AG04450 (cell line): ENCODE data around the gene GMDS. TPM values are rescaled to one million over a fixed set of nuclear protein-coding genes. Genes with fewer than 3 reads are reported as not detected.

ENCODE experiments used
- CTCF ChIA-PET: fragments of 300-600, 350-600 bp; formaldehyde crosslinking; extraction: SDS; loops from one replicate; lab custom pipeline; 2022; ENCODE audit warnings: antibody characterized with exemption, inconsistent platforms; lab: Charles Lee
- POLR2A ChIA-PET: fragments of 350-600 bp; formaldehyde crosslinking; extraction: SDS; loops from one replicate; lab custom pipeline; 2021; ENCODE audit warnings: antibody characterized with exemption, inconsistent platforms; lab: Yijun Ruan, JAX
- DNase-seq: peaks from one replicate; pipeline ENCODE4 v3.0.0-alpha.2; 2011; ENCODE audit warnings: low read depth, low spot score
- H3K27ac ChIP-seq: one replicate; pipeline ENCODE4 v1.5.1; 2012; ENCODE audit warnings: low read depth, low read length, control low read depth
- H3K27me3 ChIP-seq: one replicate; pipeline ENCODE4 v1.6.0; 2012; ENCODE audit warnings: low read length; ENCODE audit not compliant: control insufficient read depth, insufficient read depth
- H3K4me3 ChIP-seq: 2 replicates; pipeline ENCODE4 v1.5.1; 2011; ENCODE audit warnings: mild to moderate bottlenecking, low read depth, low read length, control low read depth
- H3K9me3 ChIP-seq: 2 replicates; pipeline ENCODE4 v1.5.1; 2012; ENCODE audit warnings: low read length; ENCODE audit not compliant: control insufficient read depth, insufficient read depth
- CTCF ChIP-seq: IDR thresholded peaks from 2 replicates; pipeline ENCODE4 v1.5.1; 2011; ENCODE audit warnings: low read depth, low read length, control low read depth, inconsistent platforms
- polyA plus RNA-seq: library from polyadenylated mRNA; depleted of rRNA; stranded (reverse); fragments of >200 nt; gene quantifications from 2 replicates; pipeline ENCODE4 v1.2.3, GENCODE V29; 2011

The GMDS gene
- polyA plus RNA-seq, 1 experiment: 26.4 TPM

- H3K27me3 ChIP-seq: peaks cover 46% of the 10 kb centered on the region
- DNase-seq: peak; percentile 67
- TF ChIP-seq CTCF: no peak
- H3K9me3 ChIP-seq: peaks cover 5% of the 10 kb centered on the region; the same call in 1 of the 2 replicates
- ChIA-PET POLR2A (interaction anchor here (0.7 to 1.1 kb wide), 2 partner anchors 21 to 57 kb away, joined by 3 read pairs; no protein-coding TSS in a partner anchor), CTCF (interaction anchor here (0.5 to 1.2 kb wide), 6 partner anchors 13 to 1024 kb away, joined by 3 to 6 read pairs (median 3); no protein-coding TSS in a partner anchor)
- peak within 1 kb of the TSS; percentile 75 for H3K4me3 ChIP-seq
- peak within 1 kb of the TSS; percentile 73 for H3K27ac ChIP-seq
Measured at GRCh38 chr6:1609648-1610496, 635.5 kb downstream of the GMDS start, which contains the start of gene FOXC1. Gene FOXC1, plus strand, starts transcription at chr6:1609915. Its CDS starts 531 bp downstream, at chr6:1610446.

GRCh38 chr6:1609041-1609647 is 636.3 kb downstream of the GMDS start:
- no peak overlapping the region for H3K27ac ChIP-seq
- ChIA-PET POLR2A (interaction anchor here (0.9 kb wide), 1 partner anchor 11 kb away, joined by 3 read pairs; no protein-coding TSS in a partner anchor), CTCF (no interaction called here)
- H3K9me3 ChIP-seq: peaks cover 2% of the 10 kb centered on the region; the same call in 1 of the 2 replicates
- peak overlapping the region; percentile 55 for H3K4me3 ChIP-seq
- peaks cover 47% of the 10 kb centered on the region for H3K27me3 ChIP-seq
- no peak for TF ChIP-seq CTCF
- DNase-seq: no peak

- Histone ChIP-seq H3K27ac (no peak overlapping the region), H3K4me3 (no peak overlapping the region), H3K27me3 (peaks cover 47% of the 10 kb centered on the region), H3K9me3 (no peaks in the 10 kb centered on the region; the same call in 1 of the 2 replicates)
- TF ChIP-seq CTCF: no peak
- ChIA-PET POLR2A (interaction anchor here (0.9 kb wide), 1 partner anchor 10 kb away, joined by 3 read pairs; no protein-coding TSS in a partner anchor), CTCF (interaction anchor here (0.6 to 3.4 kb wide), 5 partner anchors 139 to 1026 kb away, joined by 3 to 30 read pairs (median 3); no protein-coding TSS in a partner anchor)
- no peak for DNase-seq
Measured at GRCh38 chr6:1608222-1609040, 637.0 kb downstream of the GMDS start.

GRCh38 chr6:1607516-1608221 is 637.7 kb downstream of the GMDS start:
- ChIA-PET POLR2A (no interaction called here), CTCF (interaction anchor here (0.8 to 3.4 kb wide), 7 partner anchors 11 to 1027 kb away, joined by 3 to 30 read pairs (median 4); no protein-coding TSS in a partner anchor)
- Histone ChIP-seq H3K27me3 (peaks cover 47% of the 10 kb centered on the region), H3K27ac (no peak overlapping the region), H3K9me3 (no peaks in the 10 kb centered on the region; the same call in 1 of the 2 replicates), H3K4me3 (no peak overlapping the region)
- no peak for TF ChIP-seq CTCF
- DNase-seq: no peak
